GM12892 (cell line): ENCODE measurements around the gene PNMA3.

Experiments used
- POLR2A ChIP-seq: IDR thresholded peaks from 2 replicates; pipeline ENCODE4 v1.6.1; 2011; ENCODE audit warnings: low read depth, low read length, control low read depth
- POLR2AphosphoS5 ChIP-seq: IDR thresholded peaks from 2 replicates; pipeline ENCODE4 v1.6.1; 2011; ENCODE audit warnings: low read depth, low read length, control low read depth
- TAF1 ChIP-seq: IDR thresholded peaks from 2 replicates; pipeline ENCODE4 v1.6.1; 2011; ENCODE audit warnings: low read depth, mild to moderate bottlenecking, control low read depth, low read length, borderline replicate concordance

DNA sequence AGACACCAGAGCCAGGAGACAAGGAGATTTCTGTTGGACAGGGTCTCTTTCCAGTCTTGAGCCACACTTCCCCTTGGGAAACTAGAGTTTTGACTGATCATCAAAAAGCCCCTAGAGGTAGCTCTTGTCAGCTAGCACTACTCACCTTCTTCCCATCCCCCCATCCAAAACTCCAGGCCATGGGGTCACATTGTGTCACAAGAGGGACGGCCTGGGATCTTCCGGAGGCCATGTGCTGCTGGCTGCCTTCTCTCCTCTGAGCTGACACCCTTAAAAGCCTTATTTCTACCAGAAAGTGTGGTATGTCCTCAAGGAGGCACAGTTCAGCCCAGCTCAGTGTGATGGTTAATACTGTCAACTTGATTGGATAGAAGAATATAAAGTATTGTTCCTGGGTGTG lies 7.8 kb downstream of the PNMA3 start:
- TF ChIP-seq POLR2AphosphoS5 = no peak
- no peak for TF ChIP-seq POLR2A
- TF ChIP-seq TAF1 = no peak
